Sigmoid colon (tissue), 7 donors: ENCODE results near the gene LEMD2. TPM values are rescaled to one million over a fixed set of nuclear protein-coding genes. Genes with fewer than 3 reads are reported as not detected.

Source experiments
- DNase-seq: peaks from one replicate; pipeline ENCODE4 v3.0.0-alpha.2; 2019
- H3K27ac ChIP-seq, 4 donors: fragments of 200-600 bp; sonication (generic); one replicate each; pipeline ENCODE4 v1.5.1; 2016 to 2019; ENCODE audit warnings: mild to moderate bottlenecking in 1 of 4
- H3K27me3 ChIP-seq, 3 donors: fragments of 200-600 bp; sonication (generic); one replicate each; pipeline ENCODE4 v1.5.1; 2019; ENCODE audit warnings: mild to moderate bottlenecking in 1 of 3
- H3K36me3 ChIP-seq, 4 donors: fragments of 200-600 bp; sonication (generic); one replicate each; pipeline ENCODE4 v1.5.1; 2016 to 2019
- H3K4me1 ChIP-seq, 4 donors: fragments of 200-600 bp; sonication (generic); one replicate each; pipeline ENCODE4 v1.5.1; 2017 to 2019
- H3K4me3 ChIP-seq, 4 donors: fragments of 200-600 bp; sonication (generic); one replicate each; pipeline ENCODE4 v1.5.1; 2017 to 2019; ENCODE audit warnings: mild to moderate bottlenecking in 2 of 4, moderate library complexity in 1 of 4
- H3K9me3 ChIP-seq, 4 donors: fragments of 200-600 bp in 3 of 4; sonication (generic) in 3 of 4; one replicate each; pipeline versions ENCODE4 v1.5.1 to v1.6.1; 2013 to 2019
- EP300 ChIP-seq, 4 donors: sonication (generic); formaldehyde crosslinking; IDR thresholded peaks; one replicate each; pipeline ENCODE4 v1.6.1; 2017; ENCODE audit warnings: antibody characterized with exemption in 4 of 4
- POLR2A ChIP-seq, 2 donors: fragments of 450-650 bp; IDR thresholded peaks; one replicate each; pipeline ENCODE4 v1.6.1; 2016; ENCODE audit warnings: antibody characterized with exemption in 2 of 2, mild to moderate bottlenecking in 2 of 2, moderate library complexity in 2 of 2
- POLR2AphosphoS5 ChIP-seq, 4 donors: sonication (generic); formaldehyde crosslinking; IDR thresholded peaks; one replicate each; pipeline ENCODE4 v1.6.1; 2017; ENCODE audit warnings: antibody characterized with exemption in 4 of 4
- WGBS, 2 donors: extraction: QIAGEN DNeasy Blood & Tissue Kit; methylation state at CpG; one replicate each; pipeline ENCODE4 v1.1.7; 2013; 5-methylcytosine and 5-hydroxymethylcytosine counted together
- intact Hi-C: fragments of 100-400 bp; cut with DNase I; formaldehyde crosslinking; loops from one replicate; pipeline ENCODE4 v1.15.1; 2023
- polyA plus RNA-seq, 3 donors: library from polyadenylated mRNA; stranded (reverse); fragments of 200-250 nt; gene quantifications; one replicate each; pipeline ENCODE4 v1.2.3, GENCODE V29; 2013
- total RNA-seq, 4 donors: library from RNA; depleted of rRNA; stranded (reverse); fragments of >200 nt; gene quantifications; one replicate each; pipeline ENCODE4 v1.1.0, GENCODE V29; 2016
- TF ChIP-seq, protein P1 (sequence below), 4 experiments: fragments of 450-650 bp in 3 of 4; fragments of 200-600 bp in 1 of 4; IDR thresholded peaks; one replicate each; pipeline ENCODE4 v1.5.1; 2016 to 2019; ENCODE audit warnings: antibody characterized with exemption in 4 of 4, mild to moderate bottlenecking in 3 of 4, moderate library complexity in 2 of 4
- donor health status: healthy with polysubstance abuse.
- donor health status: Bipolar disorder and iron deficiency.
- donor health status: healthy.

LEMD2 gene
- total and polyA plus RNA-seq, 7 donors, result 17.6 to 71.6 (median 38.3) TPM

DNA sequence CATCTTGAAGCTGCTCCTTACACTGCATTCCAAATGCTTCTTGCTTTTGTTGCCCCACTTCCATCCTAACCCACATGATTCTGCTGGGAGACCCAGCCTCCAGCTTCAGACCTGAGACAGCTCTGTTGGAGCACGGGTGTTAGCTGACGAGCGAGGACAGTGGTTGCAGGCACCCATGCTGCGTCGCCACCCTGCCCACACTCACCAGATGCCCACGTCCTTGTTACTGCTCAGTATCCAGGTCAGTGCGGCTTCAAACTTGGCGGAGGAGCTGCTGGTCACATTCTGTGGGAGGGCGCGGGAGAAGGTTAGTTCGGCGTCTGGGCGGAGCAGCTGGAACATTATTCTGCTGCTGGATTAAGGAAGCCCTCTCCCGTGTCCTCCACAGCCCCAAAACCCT lies 9.0 kb downstream of the LEMD2 start:
- DNase-seq, result no peak
- Histone ChIP-seq H3K9me3 (no peaks in the 10 kb centered on the region), H3K4me3 (no peak overlapping the region), H3K27me3 (no peaks in the 10 kb centered on the region), H3K36me3 (peaks cover 78 to 99% (median 89%) of the 10 kb centered on the region in 4 donors), H3K27ac (no peak overlapping the region), H3K4me1 (peaks cover 0 to 23% (median 9%) of the 10 kb centered on the region in 4 donors)
- TF ChIP-seq, protein P1, sequence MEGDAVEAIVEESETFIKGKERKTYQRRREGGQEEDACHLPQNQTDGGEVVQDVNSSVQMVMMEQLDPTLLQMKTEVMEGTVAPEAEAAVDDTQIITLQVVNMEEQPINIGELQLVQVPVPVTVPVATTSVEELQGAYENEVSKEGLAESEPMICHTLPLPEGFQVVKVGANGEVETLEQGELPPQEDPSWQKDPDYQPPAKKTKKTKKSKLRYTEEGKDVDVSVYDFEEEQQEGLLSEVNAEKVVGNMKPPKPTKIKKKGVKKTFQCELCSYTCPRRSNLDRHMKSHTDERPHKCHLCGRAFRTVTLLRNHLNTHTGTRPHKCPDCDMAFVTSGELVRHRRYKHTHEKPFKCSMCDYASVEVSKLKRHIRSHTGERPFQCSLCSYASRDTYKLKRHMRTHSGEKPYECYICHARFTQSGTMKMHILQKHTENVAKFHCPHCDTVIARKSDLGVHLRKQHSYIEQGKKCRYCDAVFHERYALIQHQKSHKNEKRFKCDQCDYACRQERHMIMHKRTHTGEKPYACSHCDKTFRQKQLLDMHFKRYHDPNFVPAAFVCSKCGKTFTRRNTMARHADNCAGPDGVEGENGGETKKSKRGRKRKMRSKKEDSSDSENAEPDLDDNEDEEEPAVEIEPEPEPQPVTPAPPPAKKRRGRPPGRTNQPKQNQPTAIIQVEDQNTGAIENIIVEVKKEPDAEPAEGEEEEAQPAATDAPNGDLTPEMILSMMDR (IDR thresholded peaks at IDR 0.05), result no peak
- no peak for TF ChIP-seq POLR2AphosphoS5 (IDR thresholded peaks at IDR 0.05)
- TF ChIP-seq POLR2A (IDR thresholded peaks at IDR 0.05), result no peak
- TF ChIP-seq EP300 (IDR thresholded peaks at IDR 0.05), result no peak
- WGBS, 2 donors, result 93 to 95% methylated on average over 14 of the region's 14 CpGs
- intact Hi-C loops, result no loop called here

DNA sequence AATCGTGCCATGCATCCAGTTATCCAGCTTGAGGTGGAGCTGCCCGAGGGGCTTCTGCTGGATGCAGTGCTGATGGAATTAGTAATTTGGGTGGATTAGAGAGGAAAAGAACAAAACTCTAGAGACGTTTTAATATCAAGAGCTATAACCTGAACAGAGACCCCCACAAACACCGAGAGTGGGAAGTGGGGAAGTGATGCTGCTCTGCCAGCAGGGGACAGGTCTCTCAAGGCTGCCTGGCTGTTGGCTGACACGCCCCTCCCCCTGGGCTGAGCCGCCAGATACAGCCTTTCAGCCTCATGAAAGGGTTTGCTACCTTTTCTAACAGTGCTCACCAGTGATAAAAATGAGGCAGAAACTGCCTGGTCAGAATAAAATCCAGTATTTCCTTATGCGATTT lies 9.6 kb downstream of the LEMD2 start:
- H3K27me3 ChIP-seq, result no peaks in the 10 kb centered on the region
- 91 to 93% methylated on average over 7 of the region's 7 CpGs for WGBS, 2 donors
- H3K4me1 ChIP-seq, result peaks cover 0 to 17% (median 5%) of the 10 kb centered on the region in 4 donors
- TF ChIP-seq POLR2A (IDR thresholded peaks at IDR 0.05) (no peak), POLR2AphosphoS5 (IDR thresholded peaks at IDR 0.05) (no peak), EP300 (IDR thresholded peaks at IDR 0.05) (no peak)
- TF ChIP-seq, protein P1 (IDR thresholded peaks at IDR 0.05), result no peak
- H3K27ac ChIP-seq, result no peak overlapping the region
- no peak overlapping the region for H3K4me3 ChIP-seq
- DNase-seq, result no peak
- H3K9me3 ChIP-seq, result no peaks in the 10 kb centered on the region
- peaks cover 79 to 99% (median 92%) of the 10 kb centered on the region in 4 donors for H3K36me3 ChIP-seq
- intact Hi-C loops, result no loop called here

DNA sequence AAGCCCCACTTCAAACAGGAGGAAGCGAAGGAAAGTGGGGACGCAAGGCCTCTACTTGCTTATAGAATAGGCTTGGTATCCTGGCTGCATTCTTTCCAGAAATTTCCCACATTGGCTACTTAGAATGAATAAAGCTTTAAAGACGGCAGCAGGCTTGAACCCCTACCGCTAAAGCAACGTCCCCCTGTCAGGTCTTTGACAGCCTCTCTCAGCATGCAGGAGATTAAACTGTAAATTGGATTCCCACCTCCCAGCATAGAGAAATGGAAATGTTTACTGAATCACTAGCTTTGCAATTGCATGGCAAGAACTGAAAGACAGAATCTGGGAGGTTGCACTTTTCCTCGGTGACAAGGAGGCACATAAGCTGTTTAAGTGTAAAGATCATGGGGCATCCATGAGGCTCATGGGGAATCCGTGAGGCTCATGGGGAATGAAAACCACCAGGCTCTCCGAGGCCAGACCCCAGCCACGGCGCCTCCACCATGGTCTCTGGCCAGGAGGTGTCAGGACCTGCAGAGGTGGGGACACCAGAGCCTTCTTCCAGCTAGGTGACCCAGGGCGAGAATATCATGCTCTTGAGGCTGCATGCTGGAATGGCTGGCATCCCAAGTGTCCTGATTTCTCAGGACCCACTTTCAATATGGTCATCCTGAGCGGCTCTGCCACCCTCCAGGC lies 10.3 kb downstream of the LEMD2 start:
- H3K4me1 ChIP-seq, result peaks cover 0 to 13% (median 5%) of the 10 kb centered on the region in 4 donors
- intact Hi-C loops, result no loop called here
- TF ChIP-seq EP300 (IDR thresholded peaks at IDR 0.05) (no peak), POLR2A (IDR thresholded peaks at IDR 0.05) (no peak), POLR2AphosphoS5 (IDR thresholded peaks at IDR 0.05) (no peak)
- TF ChIP-seq, protein P1 (IDR thresholded peaks at IDR 0.05), result no peak
- no peak overlapping the region for H3K4me3 ChIP-seq
- H3K9me3 ChIP-seq, result no peaks in the 10 kb centered on the region
- 92 to 95% methylated on average over 12 of the region's 12 CpGs for WGBS, 2 donors
- peaks cover 76 to 98% (median 89%) of the 10 kb centered on the region in 4 donors for H3K36me3 ChIP-seq
- no peak for DNase-seq
- no peak overlapping the region for H3K27ac ChIP-seq
- no peaks in the 10 kb centered on the region for H3K27me3 ChIP-seq

DNA sequence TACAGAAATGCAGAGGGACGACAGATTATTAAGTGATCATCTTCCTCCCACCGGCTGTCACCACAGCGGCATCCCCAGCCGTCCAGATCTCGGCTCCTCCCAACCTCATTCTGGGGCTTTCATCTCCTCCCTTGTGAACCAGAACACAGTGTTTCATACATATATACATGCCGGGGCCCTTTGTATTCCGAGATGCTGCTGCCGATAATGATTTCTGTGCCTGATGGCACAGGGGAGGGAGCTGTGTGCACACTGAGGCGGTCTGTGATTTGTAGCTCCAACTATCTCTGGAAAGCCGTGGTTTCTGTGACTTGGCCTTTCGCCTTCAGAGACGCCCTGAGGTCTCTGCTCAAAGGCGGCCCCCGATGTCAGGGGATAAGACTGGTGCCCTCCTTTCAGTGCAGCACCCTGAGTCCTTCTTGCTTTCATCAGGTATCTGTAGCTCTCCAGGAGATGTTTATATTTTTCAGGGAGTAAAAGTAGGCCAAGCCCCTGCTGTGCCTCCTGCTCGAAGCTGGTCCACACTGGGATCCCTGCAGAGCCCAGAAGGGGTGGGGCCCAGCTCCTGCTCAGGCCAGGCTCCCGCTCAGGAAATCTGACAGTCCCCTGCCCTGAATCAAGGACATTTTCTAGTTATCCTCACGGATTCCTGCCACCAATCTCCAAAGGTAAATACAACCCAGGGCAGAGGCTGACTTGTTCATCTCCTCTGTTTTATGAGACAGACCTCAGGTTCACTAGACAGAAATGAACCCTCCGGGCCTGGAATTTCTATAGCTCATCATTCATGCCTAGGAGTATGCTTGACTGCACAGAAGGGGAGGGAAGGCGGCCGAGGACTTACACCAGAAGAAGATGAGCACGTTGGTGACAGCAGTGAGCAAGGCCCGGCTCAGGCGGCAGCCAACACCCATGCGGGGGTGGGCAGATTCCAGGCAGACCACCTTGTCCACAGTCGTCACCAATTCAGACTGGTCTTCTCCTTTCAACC lies 11.2 kb downstream of the LEMD2 start:
- Histone ChIP-seq H3K27me3 (no peaks in the 10 kb centered on the region), H3K27ac (no peak overlapping the region), H3K4me3 (no peak overlapping the region), H3K4me1 (peaks cover 0 to 13% (median 5%) of the 10 kb centered on the region in 4 donors), H3K36me3 (peaks cover 72 to 98% (median 89%) of the 10 kb centered on the region in 4 donors), H3K9me3 (no peaks in the 10 kb centered on the region)
- WGBS, 2 donors, result 92 to 93% methylated on average over 25 of the region's 25 CpGs
- DNase-seq, result no peak
- intact Hi-C loops, result no loop called here
- TF ChIP-seq, protein P1 (IDR thresholded peaks at IDR 0.05), result no peak
- TF ChIP-seq EP300 (IDR thresholded peaks at IDR 0.05) (no peak), POLR2A (IDR thresholded peaks at IDR 0.05) (no peak), POLR2AphosphoS5 (IDR thresholded peaks at IDR 0.05) (no peak)
